ENCODE data around the gene USF3. TPM values are rescaled to one million over a fixed set of nuclear protein-coding genes. Genes with fewer than 3 reads are reported as not detected.

Gene USF3
- total RNA-seq, 3 donors from 2014 or later, result 19.7 to 38.9 (median 28.5) TPM

DNA sequence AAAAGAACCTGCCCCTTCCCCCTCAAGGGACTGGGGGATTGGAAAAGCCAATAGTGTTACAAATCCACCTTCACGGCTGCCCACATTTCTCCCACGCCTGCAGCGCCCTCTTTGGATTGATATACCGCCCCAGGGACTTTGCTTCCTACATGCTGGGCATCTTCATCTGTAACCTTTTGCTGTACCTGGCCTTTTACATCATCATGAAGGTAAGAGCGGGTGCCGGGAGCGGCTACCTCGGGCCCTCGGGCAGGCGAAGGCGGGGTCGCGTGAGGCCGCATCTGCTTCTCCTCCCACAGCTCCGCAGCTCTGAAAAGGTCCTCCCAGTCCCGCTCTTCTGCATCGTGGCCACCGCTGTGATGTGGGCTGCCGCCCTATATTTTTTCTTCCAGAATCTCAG is 73.1 kb downstream of the USF3 start:
- peak overlapping the region in 2 of 3 donors; percentile 14 to 23 for H3K4me3 ChIP-seq
- TF ChIP-seq POLR2AphosphoS5 (IDR thresholded peaks at IDR 0.05), result no peak
- TF ChIP-seq CTCF (IDR thresholded peaks at IDR 0.05), result no peak
- no peak for TF ChIP-seq POLR2A (IDR thresholded peaks at IDR 0.05)
- intact Hi-C loops (cut with DNase I; ENCODE audit: low total_unique reads), result no loop called here
- no peak overlapping the region for H3K27ac ChIP-seq
- no peak for DNase-seq (ENCODE audit: low spot score in 2 of 2)
- no peaks in the 10 kb centered on the region for H3K9me3 ChIP-seq
- H3K36me3 ChIP-seq, result no peaks in the 10 kb centered on the region
- no peaks in the 10 kb centered on the region for H3K27me3 ChIP-seq
- H3K4me1 ChIP-seq, result no peaks in the 10 kb centered on the region

DNA sequence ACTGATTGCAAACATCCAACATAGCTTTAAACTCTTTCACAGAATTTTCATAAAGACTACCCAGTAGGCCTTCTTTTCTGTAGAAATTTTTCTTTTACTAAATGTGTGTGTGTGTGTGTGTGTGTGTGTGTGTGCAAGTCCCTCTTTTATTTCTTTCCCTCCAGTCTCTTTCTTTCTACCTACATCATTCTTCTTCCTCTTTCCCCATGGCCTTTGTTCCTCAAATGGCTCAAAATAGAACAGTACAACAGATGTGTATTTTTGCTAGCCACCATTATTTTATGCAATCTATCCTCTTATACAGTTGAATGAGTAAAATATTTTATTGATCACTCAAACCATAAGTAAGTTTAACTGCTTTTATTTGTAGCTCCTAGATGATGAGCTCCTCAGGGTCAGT is 76.4 kb downstream of the USF3 start:
- H3K27ac ChIP-seq, result no peak overlapping the region
- H3K27me3 ChIP-seq, result no peaks in the 10 kb centered on the region
- DNase-seq (ENCODE audit: low spot score in 2 of 2), result no peak
- no peaks in the 10 kb centered on the region for H3K36me3 ChIP-seq
- H3K4me3 ChIP-seq, result no peak overlapping the region
- H3K4me1 ChIP-seq, result no peaks in the 10 kb centered on the region
- intact Hi-C loops (cut with DNase I; ENCODE audit: low total_unique reads), result no loop called here
- no peaks in the 10 kb centered on the region for H3K9me3 ChIP-seq
- TF ChIP-seq CTCF (IDR thresholded peaks at IDR 0.05) (no peak), POLR2AphosphoS5 (IDR thresholded peaks at IDR 0.05) (no peak), POLR2A (IDR thresholded peaks at IDR 0.05) (no peak)

DNA sequence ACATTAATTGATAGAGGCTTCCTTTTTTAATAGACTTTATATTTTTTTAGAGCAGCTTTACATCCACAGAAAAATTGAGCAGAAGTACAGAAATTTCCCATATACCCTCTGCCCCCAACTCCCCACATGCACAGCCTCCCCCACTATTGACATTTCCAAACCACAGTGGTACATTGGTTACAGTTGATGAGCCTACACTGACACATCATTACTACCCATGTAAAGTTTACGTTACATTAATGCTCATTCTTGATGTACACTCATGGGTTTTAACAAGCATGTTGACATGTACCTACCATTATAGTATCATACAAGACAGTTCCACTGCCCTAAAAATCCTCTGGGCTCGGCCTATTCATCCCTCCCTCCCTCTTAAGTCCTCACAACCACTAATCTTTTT is 78.7 kb downstream of the USF3 start:
- no peaks in the 10 kb centered on the region for H3K9me3 ChIP-seq
- no peak overlapping the region for H3K4me3 ChIP-seq
- H3K4me1 ChIP-seq, result no peaks in the 10 kb centered on the region
- no peaks in the 10 kb centered on the region for H3K27me3 ChIP-seq
- H3K27ac ChIP-seq, result no peak overlapping the region
- TF ChIP-seq POLR2A (IDR thresholded peaks at IDR 0.05), result no peak
- no peak for TF ChIP-seq POLR2AphosphoS5 (IDR thresholded peaks at IDR 0.05)
- TF ChIP-seq CTCF (IDR thresholded peaks at IDR 0.05), result no peak
- H3K36me3 ChIP-seq, result no peaks in the 10 kb centered on the region
- DNase-seq (ENCODE audit: low spot score in 2 of 2), result no peak
- intact Hi-C loops (cut with DNase I; ENCODE audit: low total_unique reads), result no loop called here

- intact Hi-C loops (cut with DNase I; ENCODE audit: low total_unique reads), result no loop called here
- Histone ChIP-seq H3K36me3 (no peaks in the 10 kb centered on the region), H3K9me3 (no peaks in the 10 kb centered on the region), H3K27me3 (no peaks in the 10 kb centered on the region), H3K4me1 (no peaks in the 10 kb centered on the region), H3K27ac (no peak overlapping the region), H3K4me3 (no peak overlapping the region)
- no peak for DNase-seq (ENCODE audit: low spot score in 2 of 2)
- no peak for TF ChIP-seq POLR2A (IDR thresholded peaks at IDR 0.05)
- no peak for TF ChIP-seq POLR2AphosphoS5 (IDR thresholded peaks at IDR 0.05)
- TF ChIP-seq CTCF (IDR thresholded peaks at IDR 0.05), result no peak
These were observed 80.5 kb downstream of the USF3 start for GRCh38 chr3:113615976-113616375.

GRCh38 chr3:113614402-113614801 is 82.0 kb downstream of the USF3 start:
- H3K27me3 ChIP-seq, result no peaks in the 10 kb centered on the region
- H3K36me3 ChIP-seq, result no peaks in the 10 kb centered on the region
- H3K9me3 ChIP-seq, result no peaks in the 10 kb centered on the region
- no peaks in the 10 kb centered on the region for H3K4me1 ChIP-seq
- peak overlapping the region in 1 of 3 donors; percentile 5 for H3K4me3 ChIP-seq
- TF ChIP-seq CTCF (IDR thresholded peaks at IDR 0.05), result no peak
- TF ChIP-seq POLR2AphosphoS5 (IDR thresholded peaks at IDR 0.05), result peak in 1 of 3 donors; percentile 29
- intact Hi-C loops (cut with DNase I; ENCODE audit: low total_unique reads), result no loop called here
- peak in 1 of 2 donors; percentile 33 for DNase-seq (ENCODE audit: low spot score in 2 of 2)
- peak overlapping the region; percentile 69 to 82 for H3K27ac ChIP-seq

All from breast epithelium (tissue), 4 donors.